HepG2 (cell line): ENCODE results near the gene LRP1-AS. TPM values are rescaled to one million over a fixed set of nuclear protein-coding genes. Genes with fewer than 3 reads are reported as not detected.
A peak's percentile ranks its signal among the peaks of the same experiment; 100 is the strongest.

Experiments
- DNMT1 ChIP-seq: sonication (generic); formaldehyde crosslinking; IDR thresholded peaks from 2 replicates; pipeline ENCODE4 v1.5.1; 2020; ENCODE audit warnings: mild to moderate bottlenecking, missing genetic modification reagents
- FOXA3 ChIP-seq: IDR thresholded peaks from 2 replicates; pipeline ENCODE4 v1.6.1; 2016; ENCODE audit warnings: missing genetic modification reagents, missing compliant biosample characterization
- FOXM1 ChIP-seq: sonication (generic); formaldehyde crosslinking; IDR thresholded peaks from 2 replicates; pipeline ENCODE4 v1.5.0; 2020; ENCODE audit warnings: missing genetic modification reagents
- GTF3A ChIP-seq: sonication (generic); formaldehyde crosslinking; conservative IDR thresholded peaks from 2 replicates; pipeline ENCODE4 v1.4.0; 2020; ENCODE audit warnings: mild to moderate bottlenecking, missing genetic modification reagents
- HHEX ChIP-seq: IDR thresholded peaks from 2 replicates; pipeline ENCODE4 v1.6.1; 2016; ENCODE audit warnings: control low read depth
- HOXD1 ChIP-seq: sonication (generic); formaldehyde crosslinking; IDR thresholded peaks from 2 replicates; pipeline ENCODE4 v1.5.0; 2020; ENCODE audit warnings: missing genetic modification reagents
- MTA1 ChIP-seq: sonication (generic); formaldehyde crosslinking; IDR thresholded peaks from 2 replicates; pipeline ENCODE4 v1.4.0; 2020; ENCODE audit warnings: missing genetic modification reagents, mild to moderate bottlenecking, borderline replicate concordance
- RFX3 ChIP-seq: IDR thresholded peaks from 2 replicates; pipeline ENCODE4 v1.6.1; 2016; ENCODE audit warnings: missing biosample characterization, missing genetic modification reagents
- SATB2 ChIP-seq: sonication (generic); formaldehyde crosslinking; IDR thresholded peaks from 2 replicates; pipeline ENCODE4 v1.5.0; 2020; ENCODE audit warnings: missing genetic modification reagents
- XRCC5 ChIP-seq: fragments of 200-400 bp; formaldehyde crosslinking; optimal IDR thresholded peaks from 2 replicates; pipeline ENCODE3; 2017; ENCODE audit warnings: mild to moderate bottlenecking, low read length
- ZFP36 ChIP-seq: fragments of 150-350 bp; IDR thresholded peaks from 2 replicates; pipeline ENCODE4 v1.6.1; 2018; ENCODE audit warnings: borderline replicate concordance, low read length, low read depth; ENCODE audit not compliant: partially characterized antibody
- ZFP36L1 ChIP-seq: sonication (generic); formaldehyde crosslinking; IDR thresholded peaks from 2 replicates; pipeline ENCODE4 v1.8.0; 2022; ENCODE audit warnings: mild to moderate bottlenecking, missing genetic modification reagents, moderate library complexity
- ZNF501 ChIP-seq: sonication (generic); formaldehyde crosslinking; IDR thresholded peaks from 2 replicates; pipeline ENCODE4 v1.5.1; 2020; ENCODE audit warnings: mild to moderate bottlenecking, moderate library complexity, missing genetic modification reagents
- ZNF7 ChIP-seq: IDR thresholded peaks from 2 replicates; pipeline ENCODE4 v1.6.1; 2016; ENCODE audit warnings: missing biosample characterization, missing genetic modification reagents
- ZNF75D ChIP-seq: sonication (generic); formaldehyde crosslinking; IDR thresholded peaks from 2 replicates; pipeline ENCODE4 v1.8.1; 2023; ENCODE audit warnings: missing genetic modification reagents, mild to moderate bottlenecking, borderline replicate concordance
- polyA plus RNA-seq, 8 experiments: library from polyadenylated mRNA; depleted of rRNA in 3 of 8; stranded (reverse) in 7 of 8; unstranded in 1 of 8; fragments of >200 nt; fragmentation: Illumina TruSeq in 4 of 8; extraction: Trizol in 4 of 8; gene quantifications; 2 replicates each; pipeline versions ENCODE4 v1.2.1 to v1.2.3, GENCODE V29; 2011 to 2016; ENCODE audit warnings: low read depth in 4 of 8, missing spikeins in 1 of 8, mixed read lengths in 1 of 8; ENCODE audit not compliant: insufficient read depth in 1 of 8
- total RNA-seq, 5 experiments: library from RNA; depleted of rRNA; stranded (reverse); fragments of >200 nt; fragmentation: Illumina TruSeq; extraction: Trizol; gene quantifications; 2 replicates each; pipeline ENCODE4 v1.2.3, GENCODE V29; 2016; ENCODE audit warnings: low read depth in 1 of 5
- TF ChIP-seq, protein P1 (sequence below): sonication (generic); formaldehyde crosslinking; IDR thresholded peaks from 2 replicates; pipeline ENCODE4 v1.4.0; 2020; ENCODE audit warnings: missing genetic modification reagents
- TF ChIP-seq, protein P2 (sequence below): sonication (generic); formaldehyde crosslinking; IDR thresholded peaks from 2 replicates; pipeline ENCODE4 v1.4.0; 2020; ENCODE audit warnings: missing genetic modification reagents, borderline replicate concordance
- TF ChIP-seq, protein P3 (sequence below): sonication (generic); formaldehyde crosslinking; IDR thresholded peaks from 2 replicates; pipeline ENCODE4 v1.9.0; 2021; ENCODE audit warnings: missing genetic modification reagents, mild to moderate bottlenecking, borderline replicate concordance
- TF ChIP-seq, protein P4 (sequence below): sonication (generic); formaldehyde crosslinking; IDR thresholded peaks from 2 replicates; pipeline ENCODE4 v1.8.1; 2022; ENCODE audit warnings: mild to moderate bottlenecking, missing genetic modification reagents

Gene LRP1-AS
- total and polyA plus RNA-seq, 2 of the 13 experiments (the other 11 are each of a cell fraction or from before 2014, with no cell fraction given): 0.20 TPM; not detected in 1

- TF ChIP-seq MTA1 (CRISPR knock-in tag): no peak
- TF ChIP-seq ZNF7 (CRISPR knock-in tag): no peak
- no peak for TF ChIP-seq SATB2
- TF ChIP-seq RFX3: no peak
- TF ChIP-seq, protein P1, sequence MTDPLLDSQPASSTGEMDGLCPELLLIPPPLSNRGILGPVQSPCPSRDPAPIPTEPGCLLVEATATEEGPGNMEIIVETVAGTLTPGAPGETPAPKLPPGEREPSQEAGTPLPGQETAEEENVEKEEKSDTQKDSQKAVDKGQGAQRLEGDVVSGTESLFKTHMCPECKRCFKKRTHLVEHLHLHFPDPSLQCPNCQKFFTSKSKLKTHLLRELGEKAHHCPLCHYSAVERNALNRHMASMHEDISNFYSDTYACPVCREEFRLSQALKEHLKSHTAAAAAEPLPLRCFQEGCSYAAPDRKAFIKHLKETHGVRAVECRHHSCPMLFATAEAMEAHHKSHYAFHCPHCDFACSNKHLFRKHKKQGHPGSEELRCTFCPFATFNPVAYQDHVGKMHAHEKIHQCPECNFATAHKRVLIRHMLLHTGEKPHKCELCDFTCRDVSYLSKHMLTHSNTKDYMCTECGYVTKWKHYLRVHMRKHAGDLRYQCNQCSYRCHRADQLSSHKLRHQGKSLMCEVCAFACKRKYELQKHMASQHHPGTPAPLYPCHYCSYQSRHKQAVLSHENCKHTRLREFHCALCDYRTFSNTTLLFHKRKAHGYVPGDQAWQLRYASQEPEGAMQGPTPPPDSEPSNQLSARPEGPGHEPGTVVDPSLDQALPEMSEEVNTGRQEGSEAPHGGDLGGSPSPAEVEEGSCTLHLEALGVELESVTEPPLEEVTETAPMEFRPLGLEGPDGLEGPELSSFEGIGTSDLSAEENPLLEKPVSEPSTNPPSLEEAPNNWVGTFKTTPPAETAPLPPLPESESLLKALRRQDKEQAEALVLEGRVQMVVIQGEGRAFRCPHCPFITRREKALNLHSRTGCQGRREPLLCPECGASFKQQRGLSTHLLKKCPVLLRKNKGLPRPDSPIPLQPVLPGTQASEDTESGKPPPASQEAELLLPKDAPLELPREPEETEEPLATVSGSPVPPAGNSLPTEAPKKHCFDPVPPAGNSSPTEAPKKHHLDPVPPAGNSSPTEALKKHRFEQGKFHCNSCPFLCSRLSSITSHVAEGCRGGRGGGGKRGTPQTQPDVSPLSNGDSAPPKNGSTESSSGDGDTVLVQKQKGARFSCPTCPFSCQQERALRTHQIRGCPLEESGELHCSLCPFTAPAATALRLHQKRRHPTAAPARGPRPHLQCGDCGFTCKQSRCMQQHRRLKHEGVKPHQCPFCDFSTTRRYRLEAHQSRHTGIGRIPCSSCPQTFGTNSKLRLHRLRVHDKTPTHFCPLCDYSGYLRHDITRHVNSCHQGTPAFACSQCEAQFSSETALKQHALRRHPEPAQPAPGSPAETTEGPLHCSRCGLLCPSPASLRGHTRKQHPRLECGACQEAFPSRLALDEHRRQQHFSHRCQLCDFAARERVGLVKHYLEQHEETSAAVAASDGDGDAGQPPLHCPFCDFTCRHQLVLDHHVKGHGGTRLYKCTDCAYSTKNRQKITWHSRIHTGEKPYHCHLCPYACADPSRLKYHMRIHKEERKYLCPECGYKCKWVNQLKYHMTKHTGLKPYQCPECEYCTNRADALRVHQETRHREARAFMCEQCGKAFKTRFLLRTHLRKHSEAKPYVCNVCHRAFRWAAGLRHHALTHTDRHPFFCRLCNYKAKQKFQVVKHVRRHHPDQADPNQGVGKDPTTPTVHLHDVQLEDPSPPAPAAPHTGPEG (CRISPR knock-in tag): no peak
- TF ChIP-seq FOXM1 (CRISPR knock-in tag): no peak
- TF ChIP-seq, protein P2, sequence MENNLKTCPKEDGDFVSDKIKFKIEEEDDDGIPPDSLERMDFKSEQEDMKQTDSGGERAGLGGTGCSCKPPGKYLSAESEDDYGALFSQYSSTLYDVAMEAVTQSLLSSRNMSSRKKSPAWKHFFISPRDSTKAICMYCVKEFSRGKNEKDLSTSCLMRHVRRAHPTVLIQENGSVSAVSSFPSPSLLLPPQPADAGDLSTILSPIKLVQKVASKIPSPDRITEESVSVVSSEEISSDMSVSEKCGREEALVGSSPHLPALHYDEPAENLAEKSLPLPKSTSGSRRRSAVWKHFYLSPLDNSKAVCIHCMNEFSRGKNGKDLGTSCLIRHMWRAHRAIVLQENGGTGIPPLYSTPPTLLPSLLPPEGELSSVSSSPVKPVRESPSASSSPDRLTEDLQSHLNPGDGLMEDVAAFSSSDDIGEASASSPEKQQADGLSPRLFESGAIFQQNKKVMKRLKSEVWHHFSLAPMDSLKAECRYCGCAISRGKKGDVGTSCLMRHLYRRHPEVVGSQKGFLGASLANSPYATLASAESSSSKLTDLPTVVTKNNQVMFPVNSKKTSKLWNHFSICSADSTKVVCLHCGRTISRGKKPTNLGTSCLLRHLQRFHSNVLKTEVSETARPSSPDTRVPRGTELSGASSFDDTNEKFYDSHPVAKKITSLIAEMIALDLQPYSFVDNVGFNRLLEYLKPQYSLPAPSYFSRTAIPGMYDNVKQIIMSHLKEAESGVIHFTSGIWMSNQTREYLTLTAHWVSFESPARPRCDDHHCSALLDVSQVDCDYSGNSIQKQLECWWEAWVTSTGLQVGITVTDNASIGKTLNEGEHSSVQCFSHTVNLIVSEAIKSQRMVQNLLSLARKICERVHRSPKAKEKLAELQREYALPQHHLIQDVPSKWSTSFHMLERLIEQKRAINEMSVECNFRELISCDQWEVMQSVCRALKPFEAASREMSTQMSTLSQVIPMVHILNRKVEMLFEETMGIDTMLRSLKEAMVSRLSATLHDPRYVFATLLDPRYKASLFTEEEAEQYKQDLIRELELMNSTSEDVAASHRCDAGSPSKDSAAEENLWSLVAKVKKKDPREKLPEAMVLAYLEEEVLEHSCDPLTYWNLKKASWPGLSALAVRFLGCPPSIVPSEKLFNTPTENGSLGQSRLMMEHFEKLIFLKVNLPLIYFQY (CRISPR knock-in tag): no peak
- no peak for TF ChIP-seq HOXD1 (CRISPR knock-in tag)
- TF ChIP-seq DNMT1 (CRISPR knock-in tag): no peak
- no peak for TF ChIP-seq ZFP36
- TF ChIP-seq, protein P3, sequence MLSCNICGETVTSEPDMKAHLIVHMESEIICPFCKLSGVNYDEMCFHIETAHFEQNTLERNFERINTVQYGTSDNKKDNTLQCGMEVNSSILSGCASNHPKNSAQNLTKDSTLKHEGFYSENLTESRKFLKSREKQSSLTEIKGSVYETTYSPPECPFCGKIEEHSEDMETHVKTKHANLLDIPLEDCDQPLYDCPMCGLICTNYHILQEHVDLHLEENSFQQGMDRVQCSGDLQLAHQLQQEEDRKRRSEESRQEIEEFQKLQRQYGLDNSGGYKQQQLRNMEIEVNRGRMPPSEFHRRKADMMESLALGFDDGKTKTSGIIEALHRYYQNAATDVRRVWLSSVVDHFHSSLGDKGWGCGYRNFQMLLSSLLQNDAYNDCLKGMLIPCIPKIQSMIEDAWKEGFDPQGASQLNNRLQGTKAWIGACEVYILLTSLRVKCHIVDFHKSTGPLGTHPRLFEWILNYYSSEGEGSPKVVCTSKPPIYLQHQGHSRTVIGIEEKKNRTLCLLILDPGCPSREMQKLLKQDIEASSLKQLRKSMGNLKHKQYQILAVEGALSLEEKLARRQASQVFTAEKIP (CRISPR knock-in tag): no peak
- peak; percentile 74 for TF ChIP-seq XRCC5
- no peak for TF ChIP-seq ZNF501 (CRISPR knock-in tag)
- TF ChIP-seq HHEX (CRISPR knock-in tag): no peak
- no peak for TF ChIP-seq ZFP36L1 (CRISPR knock-in tag)
- no peak for TF ChIP-seq ZNF75D (CRISPR knock-in tag)
- TF ChIP-seq FOXA3 (CRISPR knock-in tag): no peak
- TF ChIP-seq, protein P4, sequence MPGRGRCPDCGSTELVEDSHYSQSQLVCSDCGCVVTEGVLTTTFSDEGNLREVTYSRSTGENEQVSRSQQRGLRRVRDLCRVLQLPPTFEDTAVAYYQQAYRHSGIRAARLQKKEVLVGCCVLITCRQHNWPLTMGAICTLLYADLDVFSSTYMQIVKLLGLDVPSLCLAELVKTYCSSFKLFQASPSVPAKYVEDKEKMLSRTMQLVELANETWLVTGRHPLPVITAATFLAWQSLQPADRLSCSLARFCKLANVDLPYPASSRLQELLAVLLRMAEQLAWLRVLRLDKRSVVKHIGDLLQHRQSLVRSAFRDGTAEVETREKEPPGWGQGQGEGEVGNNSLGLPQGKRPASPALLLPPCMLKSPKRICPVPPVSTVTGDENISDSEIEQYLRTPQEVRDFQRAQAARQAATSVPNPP (CRISPR knock-in tag): no peak
- no peak for TF ChIP-seq GTF3A (CRISPR knock-in tag)
Observed at GRCh38 chr12:57127101-57127725, 20.2 kb downstream of the LRP1-AS start (continued).
